Measurements from ENCODE around the gene MCEE. TPM values are rescaled to one million over a fixed set of nuclear protein-coding genes. Genes with fewer than 3 reads are reported as not detected.
"Not testable (repeated sequence)": the region's sequence is repeated elsewhere in the genome, so short reads cannot be mapped to it uniquely, and the experiment has no call there.

The MCEE gene
- total and polyA plus RNA-seq, 12 donors = 29.6 to 43.8 (median 35.3) TPM

GRCh38 chr2:71100195-71100964 is 29.6 kb downstream of the MCEE start:
- no peaks in the 10 kb centered on the region for H3K9me3 ChIP-seq
- H3K4me1 ChIP-seq = peaks cover 0 to 6% (median 0%) of the 10 kb centered on the region in 9 donors
- WGBS, 2 donors = 3 to 8% methylated on average over 3 of the region's 3 CpGs
- ATAC-seq (peak in 3 of 8 donors; percentile 51 to 63 (median 62)), DNase-seq (peak; percentile 19 to 30)
- H3K27me3 ChIP-seq = no peaks in the 10 kb centered on the region
- intact Hi-C loops (cut with DNase I) = loop anchor here in 1 of 10 donors (10.0 kb wide), 1 partner anchor 84 kb away; no protein-coding TSS in a partner anchor
- no peak overlapping the region for H3K27ac ChIP-seq
- peak; percentile 31 to 83 (median 67) for TF ChIP-seq CTCF (IDR thresholded peaks at IDR 0.05)
- no peak overlapping the region for H3K4me3 ChIP-seq
- no peaks in the 10 kb centered on the region for H3K36me3 ChIP-seq

- H3K27me3 ChIP-seq = peaks cover 0 to 26% (median 5%) of the 10 kb centered on the region in 7 donors
- ATAC-seq; H3K9me3 ChIP-seq; H3K4me1 ChIP-seq; H3K4me3 ChIP-seq; intact Hi-C loops (cut with DNase I); H3K36me3 ChIP-seq; H3K27ac ChIP-seq; DNase-seq: not testable (repeated sequence)
- WGBS, 2 donors = 90 to 95% methylated on average over 31 to 33 of the region's 33 CpGs
These were observed 37.4 kb downstream of the MCEE start for GRCh38 chr2:71092491-71093260.

GRCh38 chr2:71091808-71092207 is 38.2 kb downstream of the MCEE start:
- H3K36me3 ChIP-seq; intact Hi-C loops (cut with DNase I); H3K27ac ChIP-seq; ATAC-seq; DNase-seq; H3K4me1 ChIP-seq; H3K9me3 ChIP-seq; H3K4me3 ChIP-seq: not testable (repeated sequence)
- H3K27me3 ChIP-seq = peaks cover 0 to 26% (median 5%) of the 10 kb centered on the region in 7 donors
- WGBS, 2 donors = 69 to 72% methylated on average over 9 of the region's 9 CpGs

GRCh38 chr2:71089475-71089874 is 40.6 kb downstream of the MCEE start:
- ATAC-seq; DNase-seq; H3K4me3 ChIP-seq; intact Hi-C loops (cut with DNase I); H3K4me1 ChIP-seq; H3K36me3 ChIP-seq; H3K27ac ChIP-seq; H3K9me3 ChIP-seq: not testable (repeated sequence)
- H3K27me3 ChIP-seq = peaks cover 0 to 26% (median 5%) of the 10 kb centered on the region in 7 donors
- 83 to 84% methylated on average over 14 of the region's 14 CpGs for WGBS, 2 donors

- ATAC-seq; H3K36me3 ChIP-seq; DNase-seq; H3K27ac ChIP-seq; H3K9me3 ChIP-seq; intact Hi-C loops (cut with DNase I); H3K4me3 ChIP-seq: not testable (repeated sequence)
- Histone ChIP-seq H3K27me3 (peaks cover 0 to 13% (median 5%) of the 10 kb centered on the region in 7 donors), H3K4me1 (peaks cover 0 to 20% (median 3%) of the 10 kb centered on the region in 9 donors)
- 49 to 64% methylated on average over 9 of the region's 9 CpGs for WGBS, 2 donors
These were observed 44.6 kb downstream of the MCEE start for GRCh38 chr2:71085325-71086003.

- Histone ChIP-seq H3K4me1 (peaks cover 0 to 20% (median 3%) of the 10 kb centered on the region in 9 donors), H3K4me3 (peak overlapping the region in 2 of 10 donors; percentile 8 to 10), H3K27ac (peak overlapping the region in 1 of 10 donors; percentile 75), H3K36me3 (peaks cover 0 to 12% (median 4%) of the 10 kb centered on the region in 9 donors)
- 72 to 82% methylated on average over 10 of the region's 13 CpGs for WGBS, 2 donors
- H3K27me3 ChIP-seq; intact Hi-C loops (cut with DNase I); H3K9me3 ChIP-seq; DNase-seq: not testable (repeated sequence)
- ATAC-seq = peak in 3 of 8 donors; percentile 33 to 46 (median 46)
These were observed 46.2 kb downstream of the MCEE start for GRCh38 chr2:71083752-71084312.

- DNase-seq; ATAC-seq; H3K4me3 ChIP-seq; H3K9me3 ChIP-seq; intact Hi-C loops (cut with DNase I); H3K27me3 ChIP-seq; H3K27ac ChIP-seq: not testable (repeated sequence)
- Histone ChIP-seq H3K4me1 (peaks cover 0 to 20% (median 3%) of the 10 kb centered on the region in 9 donors), H3K36me3 (peaks cover 0 to 17% (median 9%) of the 10 kb centered on the region in 9 donors)
- WGBS, 2 donors = no CpG with 5 or more reads among the region's 3 CpGs
These were observed 46.7 kb downstream of the MCEE start for GRCh38 chr2:71083297-71083696.

Measured in heart right ventricle (tissue), 16 donors.